Mononuclear cell (primary cell): ENCODE measurements around the gene ARMC5. TPM values are rescaled to one million over a fixed set of nuclear protein-coding genes. Genes with fewer than 3 reads are reported as not detected.
"Not testable (repeated sequence)": the region's sequence is repeated elsewhere in the genome, so short reads cannot be mapped to it uniquely, and the experiment has no call there.

ENCODE experiments used
- H3K27me3 ChIP-seq: 2 replicates; pipeline ENCODE4 v1.6.0; 2011; ENCODE audit warnings: low read length, control low read depth; ENCODE audit not compliant: insufficient read depth
- H3K4me1 ChIP-seq: 2 replicates; pipeline ENCODE4 v1.5.1; 2011; ENCODE audit warnings: mild to moderate bottlenecking, low read length, control low read depth; ENCODE audit not compliant: insufficient read depth
- H3K4me3 ChIP-seq: 2 replicates; pipeline ENCODE4 v1.5.1; 2011; ENCODE audit warnings: mild to moderate bottlenecking, low read length, moderate library complexity
- H3K9me3 ChIP-seq: 2 replicates; pipeline ENCODE4 v1.5.1; 2011; ENCODE audit warnings: low read depth, mild to moderate bottlenecking, control low read depth, low read length
- total RNA-seq: library from RNA; depleted of rRNA; stranded (reverse); fragments of >200 nt; gene quantifications from one replicate; pipeline ENCODE4 v1.2.3, GENCODE V29; 2012

ARMC5 gene, protein sequence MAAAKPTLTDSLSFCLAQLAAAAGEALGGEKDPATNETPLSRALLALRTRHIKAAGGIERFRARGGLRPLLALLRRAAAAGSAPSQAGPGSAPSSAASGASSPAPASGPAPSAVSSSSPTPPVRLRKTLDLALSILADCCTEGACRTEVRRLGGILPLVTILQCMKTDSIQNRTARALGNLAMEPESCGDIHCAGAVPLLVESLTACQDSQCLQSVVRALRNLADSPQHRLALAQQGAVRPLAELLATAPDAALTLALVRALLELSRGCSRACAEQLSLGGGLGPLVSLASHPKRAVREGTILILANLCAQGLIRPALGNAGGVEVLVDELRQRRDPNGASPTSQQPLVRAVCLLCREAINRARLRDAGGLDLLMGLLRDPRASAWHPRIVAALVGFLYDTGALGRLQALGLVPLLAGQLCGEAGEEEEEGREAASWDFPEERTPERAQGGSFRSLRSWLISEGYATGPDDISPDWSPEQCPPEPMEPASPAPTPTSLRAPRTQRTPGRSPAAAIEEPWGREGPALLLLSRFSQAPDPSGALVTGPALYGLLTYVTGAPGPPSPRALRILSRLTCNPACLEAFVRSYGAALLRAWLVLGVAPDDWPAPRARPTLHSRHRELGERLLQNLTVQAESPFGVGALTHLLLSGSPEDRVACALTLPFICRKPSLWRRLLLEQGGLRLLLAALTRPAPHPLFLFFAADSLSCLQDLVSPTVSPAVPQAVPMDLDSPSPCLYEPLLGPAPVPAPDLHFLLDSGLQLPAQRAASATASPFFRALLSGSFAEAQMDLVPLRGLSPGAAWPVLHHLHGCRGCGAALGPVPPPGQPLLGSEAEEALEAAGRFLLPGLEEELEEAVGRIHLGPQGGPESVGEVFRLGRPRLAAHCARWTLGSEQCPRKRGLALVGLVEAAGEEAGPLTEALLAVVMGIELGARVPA
- total RNA-seq: 9.2 TPM

DNA sequence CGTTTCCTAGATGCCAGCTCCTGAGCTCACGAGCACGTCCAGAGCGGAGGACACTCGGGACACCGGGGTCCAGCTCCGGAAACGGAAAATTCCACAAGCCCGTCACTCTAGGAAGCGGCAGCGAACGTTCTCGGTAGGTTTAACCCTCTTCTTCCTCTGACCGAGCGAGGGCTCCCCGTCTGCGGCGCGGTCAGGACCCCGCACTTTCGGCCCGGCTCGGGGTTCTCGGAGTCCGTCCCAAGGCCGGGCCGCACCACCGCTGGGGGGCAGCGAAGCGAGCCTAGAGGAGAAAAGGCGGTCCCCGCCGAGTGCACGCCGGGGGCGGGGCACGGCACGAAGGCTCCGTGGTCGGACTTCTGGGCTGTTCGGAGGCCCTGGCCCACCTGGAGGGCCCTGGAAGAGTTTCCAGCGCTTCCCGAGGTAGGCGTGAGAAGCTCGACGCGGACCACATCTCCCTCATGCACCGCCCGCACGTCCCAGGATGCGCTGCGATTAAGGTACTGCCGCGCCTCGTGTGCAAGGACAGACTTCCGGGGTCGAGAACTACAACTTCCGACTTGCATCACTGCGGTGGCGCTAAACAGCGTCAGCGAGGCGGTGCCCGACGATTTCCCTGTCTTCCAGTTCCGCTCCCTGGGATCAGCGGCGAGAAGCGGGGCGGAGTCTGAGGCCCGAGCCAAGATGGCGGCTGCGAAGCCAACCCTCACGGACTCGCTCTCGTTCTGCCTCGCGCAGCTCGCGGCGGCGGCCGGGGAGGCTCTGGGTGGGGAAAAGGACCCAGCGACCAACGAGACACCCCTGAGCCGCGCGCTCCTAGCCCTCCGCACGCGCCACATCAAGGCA lies at the start of gene ARMC5:
Gene ARMC5 (plus strand): TSS at position 658 of the 843 bp plus-strand sequence. CDS start 24 bp downstream, at position 682.
- H3K9me3 ChIP-seq: no peaks in the 10 kb centered on the region
- peaks cover 57% of the 10 kb centered on the region for H3K4me1 ChIP-seq
- no peaks in the 10 kb centered on the region for H3K27me3 ChIP-seq
- peak within 1 kb of the TSS; percentile 89 for H3K4me3 ChIP-seq

DNA sequence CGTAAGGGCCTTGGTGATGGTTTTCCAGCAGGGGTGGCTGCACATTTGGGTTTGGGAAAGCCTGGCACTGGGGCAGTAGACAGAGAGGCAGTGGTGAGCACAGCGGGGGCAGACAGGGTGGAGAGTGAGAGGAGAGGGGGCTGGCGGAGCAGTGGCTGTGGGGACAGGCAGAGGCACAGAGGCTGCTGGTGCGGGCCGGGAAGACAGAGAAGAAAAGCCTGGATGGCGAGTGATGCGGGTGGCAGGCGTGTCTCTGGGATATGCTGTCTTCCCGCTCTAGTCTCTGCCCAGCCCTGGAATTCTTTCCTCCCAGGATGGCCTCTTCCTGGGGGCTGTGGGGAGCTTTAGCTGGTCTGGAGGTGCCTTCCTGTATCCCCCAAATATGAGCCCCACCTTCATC lies 49.2 kb upstream of the ARMC5 start:
- no peaks in the 10 kb centered on the region for H3K27me3 ChIP-seq
- no peaks in the 10 kb centered on the region for H3K9me3 ChIP-seq
- peaks cover 2% of the 10 kb centered on the region for H3K4me1 ChIP-seq
- H3K4me3 ChIP-seq: no peak overlapping the region

DNA sequence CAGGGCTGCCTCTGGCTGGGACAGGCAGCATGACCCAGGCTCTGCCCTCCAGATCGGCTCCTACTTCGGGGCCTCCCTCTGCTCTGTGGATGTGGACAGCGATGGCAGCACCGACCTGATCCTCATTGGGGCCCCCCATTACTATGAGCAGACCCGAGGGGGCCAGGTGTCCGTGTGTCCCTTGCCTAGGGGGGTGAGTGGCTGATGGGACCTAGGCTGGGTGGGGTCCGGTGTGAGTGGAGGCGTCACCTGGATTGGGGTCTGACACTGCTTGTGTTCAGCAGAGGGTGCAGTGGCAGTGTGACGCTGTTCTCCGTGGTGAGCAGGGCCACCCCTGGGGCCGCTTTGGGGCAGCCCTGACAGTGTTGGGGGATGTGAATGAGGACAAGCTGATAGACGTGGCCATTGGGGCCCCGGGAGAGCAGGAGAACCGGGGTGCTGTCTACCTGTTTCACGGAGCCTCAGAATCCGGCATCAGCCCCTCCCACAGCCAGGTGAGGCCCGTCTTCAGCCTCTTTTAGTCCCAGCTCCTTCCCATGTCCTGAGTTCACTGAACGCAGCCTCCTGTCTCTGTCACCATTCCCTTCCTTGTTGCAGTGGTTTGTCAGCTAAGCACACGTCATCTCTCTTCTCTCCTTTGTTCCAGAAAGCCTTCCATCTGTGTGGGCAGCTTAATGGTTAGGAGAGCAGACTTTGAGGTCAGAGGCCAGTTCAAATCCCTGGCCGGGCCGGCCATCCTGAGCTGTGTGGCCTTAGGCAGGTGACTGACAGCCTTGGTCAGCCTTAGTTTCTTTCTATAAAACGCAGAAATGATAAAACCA lies 48.1 kb upstream of the ARMC5 start:
- Histone ChIP-seq H3K4me3 (no peak overlapping the region), H3K27me3 (no peaks in the 10 kb centered on the region), H3K9me3 (no peaks in the 10 kb centered on the region), H3K4me1 (peaks cover 6% of the 10 kb centered on the region)

DNA sequence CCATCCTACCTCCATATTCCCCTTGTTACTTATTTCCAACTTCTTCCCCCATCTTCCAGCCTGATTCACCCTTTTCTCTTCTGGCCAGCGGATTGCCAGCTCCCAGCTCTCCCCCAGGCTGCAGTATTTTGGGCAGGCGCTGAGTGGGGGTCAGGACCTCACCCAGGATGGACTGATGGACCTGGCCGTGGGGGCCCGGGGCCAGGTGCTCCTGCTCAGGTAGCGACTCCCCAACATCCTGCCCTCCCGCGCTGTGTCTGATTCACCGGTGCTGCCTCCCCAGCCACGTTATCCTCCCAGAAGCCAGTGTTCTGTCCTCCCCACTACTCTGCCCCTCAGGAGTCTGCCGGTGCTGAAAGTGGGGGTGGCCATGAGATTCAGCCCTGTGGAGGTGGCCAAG lies 46.6 kb upstream of the ARMC5 start:
- peaks cover 6% of the 10 kb centered on the region for H3K4me1 ChIP-seq
- no peak overlapping the region for H3K4me3 ChIP-seq
- no peaks in the 10 kb centered on the region for H3K9me3 ChIP-seq
- H3K27me3 ChIP-seq: no peaks in the 10 kb centered on the region

DNA sequence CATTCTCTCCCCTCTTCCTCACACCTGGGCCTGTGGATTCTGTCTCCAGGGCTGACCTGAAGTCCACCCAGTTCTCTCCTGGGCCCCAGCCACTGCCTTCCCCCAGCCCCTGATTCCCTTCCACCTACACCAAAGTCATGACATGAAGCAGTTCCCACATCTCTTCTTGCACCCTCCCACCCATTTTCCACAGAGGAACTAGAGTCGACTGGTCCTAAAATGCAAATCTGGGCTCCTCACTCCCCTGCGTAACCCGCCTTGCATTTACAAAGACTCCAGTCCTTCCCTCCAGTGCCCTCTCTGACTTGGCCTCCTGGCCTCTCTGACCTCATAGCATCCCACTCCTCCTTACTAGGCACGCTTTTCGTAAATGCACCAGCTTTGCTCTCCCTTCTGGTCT lies 45.9 kb upstream of the ARMC5 start:
- Histone ChIP-seq H3K9me3 (no peaks in the 10 kb centered on the region), H3K27me3 (no peaks in the 10 kb centered on the region), H3K4me1 (peaks cover 6% of the 10 kb centered on the region), H3K4me3 (no peak overlapping the region)

DNA sequence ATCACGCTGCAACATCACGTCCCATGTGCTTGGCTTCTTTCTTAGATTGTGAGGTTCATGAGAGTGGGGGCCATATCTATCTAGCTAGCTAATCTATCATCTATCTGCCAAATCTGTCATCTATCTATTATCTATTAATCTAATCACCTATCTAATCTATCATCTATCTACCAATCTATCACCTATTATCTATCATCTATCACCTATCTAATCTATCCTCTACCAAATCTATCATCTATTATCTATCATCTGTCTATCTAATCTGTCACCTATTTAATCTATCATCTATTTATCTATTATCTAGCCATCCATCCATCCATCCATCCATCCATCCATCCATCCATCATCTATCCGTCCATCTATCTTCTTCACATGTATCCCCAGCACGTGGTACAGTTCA lies 45.4 kb upstream of the ARMC5 start:
- peaks cover 6% of the 10 kb centered on the region for H3K4me1 ChIP-seq

DNA sequence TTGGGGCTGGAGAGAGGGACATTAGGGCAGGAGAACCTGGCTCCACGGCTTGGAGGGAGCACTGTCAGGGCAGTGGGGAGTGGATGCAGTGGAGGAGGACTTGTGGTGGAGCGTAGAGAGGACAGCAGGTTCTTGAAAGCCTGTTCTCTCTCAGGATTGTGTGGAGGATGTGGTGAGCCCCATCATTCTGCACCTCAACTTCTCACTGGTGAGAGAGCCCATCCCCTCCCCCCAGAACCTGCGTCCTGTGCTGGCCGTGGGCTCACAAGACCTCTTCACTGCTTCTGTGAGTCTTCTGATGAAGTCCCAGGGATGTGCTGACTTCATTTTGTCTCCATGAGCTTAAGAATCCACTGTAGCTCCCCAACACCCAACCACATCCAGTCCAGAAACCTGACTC lies 44.6 kb upstream of the ARMC5 start:
- Histone ChIP-seq H3K4me1 (peaks cover 6% of the 10 kb centered on the region), H3K27me3 (no peaks in the 10 kb centered on the region), H3K4me3 (no peak overlapping the region), H3K9me3 (no peaks in the 10 kb centered on the region)

More for the DNA sequence above, 45.4 kb upstream of the ARMC5 start:
- H3K9me3 ChIP-seq: no peaks in the 10 kb centered on the region
- no peak overlapping the region for H3K4me3 ChIP-seq
- no peaks in the 10 kb centered on the region for H3K27me3 ChIP-seq

DNA sequence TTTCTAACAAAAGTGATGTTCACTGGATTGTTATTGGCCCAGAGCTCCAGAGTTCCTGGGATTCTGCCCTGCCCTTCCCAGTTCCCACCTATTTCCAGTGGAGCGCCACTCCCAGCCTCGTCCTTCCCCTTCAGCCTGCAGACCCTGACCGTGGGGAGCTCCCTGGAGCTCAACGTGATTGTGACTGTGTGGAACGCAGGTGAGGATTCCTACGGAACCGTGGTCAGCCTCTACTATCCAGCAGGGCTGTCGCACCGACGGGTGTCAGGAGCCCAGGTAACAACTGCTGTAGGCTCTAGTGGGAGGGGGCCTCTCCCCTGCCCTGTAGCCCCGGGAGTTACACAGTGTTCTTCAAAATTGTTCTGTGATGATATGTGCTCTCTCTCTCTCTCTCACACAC lies 42.9 kb upstream of the ARMC5 start:
- H3K4me3 ChIP-seq: no peak overlapping the region
- no peaks in the 10 kb centered on the region for H3K9me3 ChIP-seq
- H3K4me1 ChIP-seq: peaks cover 9% of the 10 kb centered on the region
- no peaks in the 10 kb centered on the region for H3K27me3 ChIP-seq

DNA sequence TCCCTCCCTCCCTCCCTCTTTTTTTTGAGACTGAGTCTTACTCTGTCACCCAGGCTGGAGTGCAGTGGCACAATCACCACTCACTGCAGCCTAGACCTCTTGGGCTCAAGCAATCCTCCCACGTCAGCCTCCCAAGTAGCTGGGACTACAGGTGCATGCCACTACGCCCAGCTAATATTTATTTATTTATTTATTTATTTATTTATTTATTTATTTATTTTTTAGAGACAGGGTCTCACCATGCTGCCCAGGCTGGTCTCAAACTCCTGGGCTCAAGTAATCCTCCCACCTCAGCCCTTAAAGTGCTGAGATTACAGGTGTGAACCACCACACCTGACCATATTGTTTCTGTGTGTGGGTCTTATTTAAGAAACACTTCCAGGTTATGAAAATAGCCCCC lies 42.3 kb upstream of the ARMC5 start:
- not testable (repeated sequence) for H3K4me3 ChIP-seq, H3K27me3 ChIP-seq, H3K9me3 ChIP-seq, H3K4me1 ChIP-seq

DNA sequence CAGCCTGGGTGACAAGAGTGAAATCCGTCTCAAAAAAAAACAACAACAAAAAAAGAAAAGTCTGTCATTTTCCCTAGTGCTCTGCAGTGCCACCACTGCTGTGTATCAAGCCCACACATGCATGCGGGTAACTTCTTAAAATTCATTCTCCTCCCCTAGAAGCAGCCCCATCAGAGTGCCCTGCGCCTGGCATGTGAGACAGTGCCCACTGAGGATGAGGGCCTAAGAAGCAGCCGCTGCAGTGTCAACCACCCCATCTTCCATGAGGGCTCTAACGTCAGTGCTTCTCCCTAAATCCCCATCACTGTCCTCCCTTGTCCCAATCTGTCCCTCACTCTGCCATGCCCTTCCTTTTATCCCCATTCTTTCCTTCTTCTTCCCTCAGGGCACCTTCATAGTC lies 41.4 kb upstream of the ARMC5 start:
- no peak overlapping the region for H3K4me3 ChIP-seq
- no peaks in the 10 kb centered on the region for H3K27me3 ChIP-seq
- H3K4me1 ChIP-seq: peaks cover 9% of the 10 kb centered on the region
- H3K9me3 ChIP-seq: no peaks in the 10 kb centered on the region

DNA sequence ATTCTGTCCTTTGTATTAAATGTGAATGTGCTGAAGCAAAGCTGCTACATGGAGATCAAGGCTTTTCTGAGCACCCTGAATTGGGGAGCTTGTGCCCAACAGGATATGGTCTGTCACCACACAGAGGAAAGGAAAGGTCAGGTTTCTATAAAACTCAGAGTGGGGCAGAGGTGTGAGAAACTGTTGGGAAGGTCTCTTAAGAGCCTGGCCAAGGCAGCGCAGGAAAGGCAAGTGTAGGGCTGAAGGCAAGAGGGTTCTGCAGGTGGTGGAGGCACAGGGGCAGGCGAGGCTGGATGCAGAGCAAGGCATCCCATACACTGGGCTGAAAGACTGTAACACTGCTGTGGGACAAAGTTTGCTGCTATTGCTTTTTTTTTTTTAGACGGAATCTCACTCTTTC lies 39.3 kb upstream of the ARMC5 start:
- Histone ChIP-seq H3K9me3 (no peaks in the 10 kb centered on the region), H3K4me3 (no peak overlapping the region), H3K27me3 (no peaks in the 10 kb centered on the region), H3K4me1 (peaks cover 7% of the 10 kb centered on the region)

DNA sequence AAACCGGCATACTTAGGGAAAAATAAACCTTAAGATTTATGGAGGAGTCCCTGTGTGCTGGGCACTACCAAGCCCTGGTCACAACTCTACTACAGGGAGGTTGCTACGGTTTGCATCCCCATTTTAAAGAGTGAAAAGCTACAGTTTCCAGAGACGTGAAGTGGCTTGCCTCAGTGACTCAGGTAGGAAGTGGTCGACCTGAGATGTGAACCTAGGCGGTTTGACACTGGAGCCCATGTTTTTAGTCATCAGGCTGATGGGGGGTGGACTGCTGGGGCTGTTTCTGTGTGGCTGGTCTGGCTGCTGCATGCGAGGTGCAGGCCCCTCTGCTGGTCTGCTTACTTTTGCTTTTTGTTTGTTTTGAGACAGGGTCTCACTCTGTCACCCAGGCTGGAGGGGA lies 37.7 kb upstream of the ARMC5 start:
- Histone ChIP-seq H3K4me3 (no peak overlapping the region), H3K4me1 (peaks cover 3% of the 10 kb centered on the region)

DNA sequence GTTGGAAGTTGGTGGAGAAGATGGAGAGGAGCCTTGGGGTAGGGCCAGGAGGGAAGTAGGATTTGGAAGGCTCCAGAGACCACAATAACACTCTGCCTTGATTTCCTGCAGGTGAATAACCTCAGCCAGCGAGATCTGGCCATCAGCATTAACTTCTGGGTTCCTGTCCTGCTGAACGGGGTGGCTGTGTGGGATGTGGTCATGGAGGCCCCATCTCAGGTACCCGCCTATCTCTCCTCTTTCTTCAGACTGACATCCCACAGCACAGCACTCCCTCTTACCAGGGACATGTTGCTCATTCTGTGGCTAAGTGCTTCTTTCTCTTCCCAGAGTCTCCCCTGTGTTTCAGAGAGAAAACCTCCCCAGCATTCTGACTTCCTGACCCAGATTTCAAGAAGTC lies 36.1 kb upstream of the ARMC5 start:
- H3K4me3 ChIP-seq: no peak overlapping the region
- no peaks in the 10 kb centered on the region for H3K9me3 ChIP-seq
- H3K27me3 ChIP-seq: no peaks in the 10 kb centered on the region
- H3K4me1 ChIP-seq: peaks cover 8% of the 10 kb centered on the region

More for the DNA sequence above, 37.7 kb upstream of the ARMC5 start:
- H3K27me3 ChIP-seq: no peaks in the 10 kb centered on the region
- H3K9me3 ChIP-seq: no peaks in the 10 kb centered on the region

DNA sequence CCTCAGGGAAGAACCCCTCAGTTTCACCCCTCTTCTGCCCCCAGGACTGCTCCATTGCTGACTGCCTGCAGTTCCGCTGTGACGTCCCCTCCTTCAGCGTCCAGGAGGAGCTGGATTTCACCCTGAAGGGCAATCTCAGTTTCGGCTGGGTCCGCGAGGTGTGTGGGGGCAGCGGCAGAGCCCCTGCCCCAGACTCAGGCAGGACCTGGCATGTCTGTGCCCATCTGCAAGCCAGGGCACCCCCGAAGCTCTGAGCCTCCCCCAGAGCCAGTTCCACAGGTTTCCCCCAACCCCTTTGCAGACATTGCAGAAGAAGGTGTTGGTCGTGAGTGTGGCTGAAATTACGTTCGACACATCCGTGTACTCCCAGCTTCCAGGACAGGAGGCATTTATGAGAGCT lies 35.5 kb upstream of the ARMC5 start:
- H3K4me1 ChIP-seq: peaks cover 8% of the 10 kb centered on the region
- no peak overlapping the region for H3K4me3 ChIP-seq
- H3K9me3 ChIP-seq: no peaks in the 10 kb centered on the region
- H3K27me3 ChIP-seq: no peaks in the 10 kb centered on the region
